Fibroblast of lung (primary cell): ENCODE results near the gene EPHB1.

ENCODE experiments used
- EZH2 ChIP-seq: IDR thresholded peaks from 2 replicates; pipeline ENCODE4 v1.5.1; 2012; ENCODE audit warnings: low read length, control low read depth, mild to moderate bottlenecking; ENCODE audit errors: missing control alignments
- TF ChIP-seq, protein P1 (sequence below), 2 donors: IDR thresholded peaks in 1 of 2; conservative IDR thresholded peaks in 1 of 2; 1 replicate in 1 of 2; 2 replicates in 1 of 2; pipeline ENCODE4 v1.5.1; 2011 to 2012; ENCODE audit warnings: low read length in 2 of 2, control low read depth in 1 of 2, inconsistent platforms in 1 of 2, low read depth in 1 of 2, mild to moderate bottlenecking in 1 of 2

DNA sequence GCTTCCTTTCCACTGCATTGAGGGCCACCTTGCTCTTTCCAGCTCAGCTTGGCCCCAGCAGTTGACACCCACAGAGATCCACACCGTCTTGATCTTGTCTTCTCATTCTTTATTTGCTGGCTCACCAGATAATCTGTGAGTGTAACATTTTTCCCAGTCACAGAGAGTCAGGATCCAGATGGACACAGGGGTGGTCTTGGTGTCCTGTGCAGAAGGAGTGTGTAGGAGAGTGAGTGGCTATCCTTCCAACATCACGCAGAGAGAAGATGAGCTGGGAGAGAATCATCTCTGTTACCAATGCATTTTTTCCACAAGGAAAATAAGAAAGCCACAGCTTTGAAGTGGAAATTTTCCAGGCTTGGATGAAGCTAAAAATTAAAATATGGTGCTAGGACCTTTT is 100.1 kb downstream of the EPHB1 start:
- TF ChIP-seq, protein P1, sequence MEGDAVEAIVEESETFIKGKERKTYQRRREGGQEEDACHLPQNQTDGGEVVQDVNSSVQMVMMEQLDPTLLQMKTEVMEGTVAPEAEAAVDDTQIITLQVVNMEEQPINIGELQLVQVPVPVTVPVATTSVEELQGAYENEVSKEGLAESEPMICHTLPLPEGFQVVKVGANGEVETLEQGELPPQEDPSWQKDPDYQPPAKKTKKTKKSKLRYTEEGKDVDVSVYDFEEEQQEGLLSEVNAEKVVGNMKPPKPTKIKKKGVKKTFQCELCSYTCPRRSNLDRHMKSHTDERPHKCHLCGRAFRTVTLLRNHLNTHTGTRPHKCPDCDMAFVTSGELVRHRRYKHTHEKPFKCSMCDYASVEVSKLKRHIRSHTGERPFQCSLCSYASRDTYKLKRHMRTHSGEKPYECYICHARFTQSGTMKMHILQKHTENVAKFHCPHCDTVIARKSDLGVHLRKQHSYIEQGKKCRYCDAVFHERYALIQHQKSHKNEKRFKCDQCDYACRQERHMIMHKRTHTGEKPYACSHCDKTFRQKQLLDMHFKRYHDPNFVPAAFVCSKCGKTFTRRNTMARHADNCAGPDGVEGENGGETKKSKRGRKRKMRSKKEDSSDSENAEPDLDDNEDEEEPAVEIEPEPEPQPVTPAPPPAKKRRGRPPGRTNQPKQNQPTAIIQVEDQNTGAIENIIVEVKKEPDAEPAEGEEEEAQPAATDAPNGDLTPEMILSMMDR (conservative IDR thresholded peaks at IDR 0.05 in 1 of 2, IDR thresholded peaks at IDR 0.05 in 1 of 2; ENCODE audit: low read depth in 1 of 2, low read length in 2 of 2), result no peak
- no peak for TF ChIP-seq EZH2
